Measurements from ENCODE around the gene MAST2.

Gene MAST2

DNA sequence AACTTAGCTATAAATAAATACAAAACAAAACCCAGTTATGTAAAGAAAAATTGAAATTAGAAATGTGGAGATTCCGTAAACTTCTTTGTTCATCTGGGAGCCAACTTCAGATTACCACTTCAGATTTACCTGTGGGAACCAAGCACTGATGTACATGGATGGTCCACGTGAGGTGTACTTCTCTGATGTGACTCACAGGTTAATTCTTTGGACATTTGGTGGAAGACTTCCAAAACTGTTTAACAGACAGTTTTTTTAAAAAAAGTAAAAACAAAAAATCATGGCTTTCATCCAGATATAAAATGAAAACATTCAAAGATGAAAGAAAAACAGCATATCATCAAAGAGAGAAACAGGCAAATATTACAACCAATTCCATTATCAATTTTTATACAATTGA lies 92.0 kb downstream of the MAST2 start:
- no peak overlapping the region for H3K4me3 Mint-ChIP-seq
- no peak overlapping the region for H3K27ac Mint-ChIP-seq
- no peak for ATAC-seq (replicated peaks)
- peaks cover 3% of the 10 kb centered on the region for H3K36me3 Mint-ChIP-seq (ENCODE audit: insufficient read depth)
- no peaks in the 10 kb centered on the region for H3K9me3 Mint-ChIP-seq
- H3K27me3 Mint-ChIP-seq: no peaks in the 10 kb centered on the region
- no peaks in the 10 kb centered on the region for H3K4me1 Mint-ChIP-seq (ENCODE audit: low read depth in 2 of 2)
- DNase-seq: no peak

DNA sequence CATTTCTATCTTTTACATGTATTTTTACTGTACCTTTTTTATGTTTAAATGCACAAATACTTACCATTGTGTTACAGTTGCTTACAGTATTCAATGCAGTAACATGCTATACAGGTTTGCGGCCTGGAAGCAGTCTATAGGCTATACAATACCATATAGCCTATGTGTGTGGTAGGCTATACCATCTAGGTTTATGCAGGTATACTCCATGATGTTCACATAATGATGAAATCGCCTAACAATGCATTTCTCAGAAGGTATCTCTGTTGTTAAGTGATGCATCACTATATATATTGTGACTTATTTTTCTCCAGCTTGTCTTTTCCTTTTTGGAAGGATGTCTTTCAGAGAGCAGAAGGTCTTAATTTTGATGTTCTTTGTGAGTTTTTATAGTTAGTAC lies 103.5 kb downstream of the MAST2 start:
- Mint-ChIP-seq H3K4me3 (no peak overlapping the region), H3K36me3 (ENCODE audit: insufficient read depth) (no peaks in the 10 kb centered on the region), H3K9me3 (no peaks in the 10 kb centered on the region), H3K27ac (no peak overlapping the region), H3K4me1 (ENCODE audit: low read depth in 2 of 2) (no peaks in the 10 kb centered on the region), H3K27me3 (no peaks in the 10 kb centered on the region)
- ATAC-seq (replicated peaks) (no peak), DNase-seq (no peak)

DNA sequence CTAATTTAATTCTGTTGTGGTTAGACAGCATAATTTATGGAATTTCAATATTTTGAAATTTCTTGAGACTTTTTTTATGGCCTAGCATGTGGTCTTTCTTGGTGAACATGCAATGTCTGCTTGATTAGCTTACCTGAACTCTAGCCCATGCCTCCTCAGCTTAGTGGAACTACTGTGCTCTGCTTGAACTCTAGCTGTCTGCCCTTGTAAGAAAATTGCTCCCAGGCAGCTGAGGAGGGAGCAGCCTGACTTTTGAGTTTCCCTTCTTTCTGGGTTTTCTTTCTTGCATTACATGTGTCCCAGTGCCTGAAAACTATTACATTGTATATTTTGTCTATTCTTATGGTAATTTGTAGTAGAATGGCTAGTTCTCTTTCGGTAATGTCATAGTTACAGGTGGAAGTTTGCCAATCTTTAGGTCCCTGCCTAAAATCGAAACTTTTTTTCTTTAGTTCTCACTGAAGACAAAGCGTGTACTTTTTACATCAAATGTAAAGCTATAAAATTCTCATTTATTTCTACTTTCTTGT lies 105.3 kb downstream of the MAST2 start:
- Mint-ChIP-seq H3K27me3 (no peaks in the 10 kb centered on the region), H3K9me3 (no peaks in the 10 kb centered on the region), H3K36me3 (ENCODE audit: insufficient read depth) (no peaks in the 10 kb centered on the region), H3K4me3 (no peak overlapping the region), H3K27ac (no peak overlapping the region), H3K4me1 (ENCODE audit: low read depth in 2 of 2) (no peaks in the 10 kb centered on the region)
- no peak for ATAC-seq (replicated peaks)
- DNase-seq: no peak

DNA sequence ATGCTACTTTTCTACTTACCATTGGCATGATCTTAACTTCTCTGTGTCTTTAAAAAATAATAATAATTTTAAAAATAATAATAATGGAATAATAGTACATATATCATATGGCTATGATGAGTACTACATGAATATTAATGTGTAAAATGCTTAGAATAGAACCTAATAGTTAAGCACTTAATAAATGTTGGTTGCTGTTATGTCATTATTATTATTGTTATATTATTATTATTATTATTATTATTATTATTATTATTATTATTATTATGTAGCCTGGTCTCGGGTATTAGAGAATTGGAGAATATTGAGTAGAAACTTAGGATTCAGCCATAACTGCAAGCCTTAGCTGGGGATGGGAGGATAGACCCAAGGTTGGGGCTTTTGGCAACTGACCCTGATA lies 108.2 kb downstream of the MAST2 start:
- DNase-seq: no peak
- H3K27ac Mint-ChIP-seq: no peak overlapping the region
- H3K4me3 Mint-ChIP-seq: no peak overlapping the region
- ATAC-seq (replicated peaks): no peak
- no peaks in the 10 kb centered on the region for H3K9me3 Mint-ChIP-seq
- H3K4me1 Mint-ChIP-seq (ENCODE audit: low read depth in 2 of 2): no peaks in the 10 kb centered on the region
- H3K27me3 Mint-ChIP-seq: no peaks in the 10 kb centered on the region
- no peaks in the 10 kb centered on the region for H3K36me3 Mint-ChIP-seq (ENCODE audit: insufficient read depth)

DNA sequence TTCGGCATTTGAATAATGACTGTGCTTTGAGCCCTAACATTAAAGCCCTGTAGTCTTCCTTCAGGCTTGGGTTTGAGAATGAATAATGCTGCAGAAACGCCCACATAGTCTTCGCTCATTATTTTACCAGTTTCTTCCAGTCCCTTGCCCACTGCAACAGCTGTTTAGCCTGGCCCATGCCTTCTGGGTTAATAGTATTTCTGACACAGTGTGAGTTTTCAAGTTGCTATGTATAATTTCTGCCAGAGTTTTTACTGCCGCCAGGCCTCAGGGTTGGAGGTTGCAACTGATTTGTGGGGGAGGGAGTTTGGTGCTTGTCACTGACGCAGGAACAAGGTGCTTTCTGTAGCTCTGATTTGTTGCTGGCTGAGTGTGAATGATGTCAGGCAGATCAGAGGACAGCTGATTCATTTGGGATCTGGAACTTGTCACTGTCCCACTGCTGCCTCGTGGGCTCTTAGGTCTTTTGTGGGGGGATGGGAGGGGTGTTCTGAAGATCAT lies 109.8 kb downstream of the MAST2 start:
- DNase-seq (no peak), ATAC-seq (replicated peaks) (no peak)
- Mint-ChIP-seq H3K9me3 (no peaks in the 10 kb centered on the region), H3K27ac (peak overlapping the region in 1 of 2 donors; percentile 46), H3K4me1 (ENCODE audit: low read depth in 2 of 2) (no peaks in the 10 kb centered on the region), H3K36me3 (ENCODE audit: insufficient read depth) (no peaks in the 10 kb centered on the region), H3K27me3 (no peaks in the 10 kb centered on the region), H3K4me3 (no peak overlapping the region)

DNA sequence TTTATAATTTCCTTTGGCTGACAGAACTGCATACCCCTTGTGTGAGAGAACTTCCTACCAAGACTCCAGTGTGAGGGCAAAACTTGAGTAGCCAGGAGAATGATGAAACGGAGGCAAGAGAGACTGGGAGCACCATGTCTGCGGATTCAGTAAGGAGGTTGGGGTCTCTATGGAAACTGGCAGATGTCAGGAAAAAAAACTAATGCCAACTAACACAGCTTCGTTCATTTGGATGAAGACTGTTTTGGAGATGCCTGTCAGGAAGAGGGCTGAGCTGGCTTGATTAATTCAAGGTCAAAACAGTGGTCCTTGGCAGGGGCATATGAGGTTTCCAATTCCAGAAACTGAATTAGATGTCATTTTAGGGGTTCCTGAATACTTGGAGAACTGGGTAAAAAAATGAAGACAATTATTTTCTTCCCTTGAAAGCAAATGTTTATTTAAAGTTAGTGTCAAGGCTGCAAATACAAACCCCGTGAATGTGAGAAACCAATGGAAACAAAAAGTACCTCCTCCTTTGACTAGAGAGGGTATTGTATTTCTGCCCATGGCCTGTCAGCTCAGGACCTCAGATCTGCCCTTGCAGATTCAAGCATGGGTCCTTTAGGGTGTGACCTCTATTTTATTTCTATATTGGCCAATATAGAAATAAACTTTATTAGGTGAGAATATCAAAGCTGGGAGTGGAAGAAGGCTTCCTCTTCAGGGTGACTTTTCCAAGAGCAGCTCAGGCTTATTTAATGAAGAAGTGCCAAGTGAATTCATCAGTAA lies 110.5 kb downstream of the MAST2 start:
- no peak for ATAC-seq (replicated peaks)
- DNase-seq: no peak
- no peaks in the 10 kb centered on the region for H3K9me3 Mint-ChIP-seq
- no peaks in the 10 kb centered on the region for H3K36me3 Mint-ChIP-seq (ENCODE audit: insufficient read depth)
- H3K27me3 Mint-ChIP-seq: no peaks in the 10 kb centered on the region
- H3K4me3 Mint-ChIP-seq: no peak overlapping the region
- H3K4me1 Mint-ChIP-seq (ENCODE audit: low read depth in 2 of 2): no peaks in the 10 kb centered on the region
- H3K27ac Mint-ChIP-seq: peak overlapping the region in 1 of 2 donors; percentile 46

DNA sequence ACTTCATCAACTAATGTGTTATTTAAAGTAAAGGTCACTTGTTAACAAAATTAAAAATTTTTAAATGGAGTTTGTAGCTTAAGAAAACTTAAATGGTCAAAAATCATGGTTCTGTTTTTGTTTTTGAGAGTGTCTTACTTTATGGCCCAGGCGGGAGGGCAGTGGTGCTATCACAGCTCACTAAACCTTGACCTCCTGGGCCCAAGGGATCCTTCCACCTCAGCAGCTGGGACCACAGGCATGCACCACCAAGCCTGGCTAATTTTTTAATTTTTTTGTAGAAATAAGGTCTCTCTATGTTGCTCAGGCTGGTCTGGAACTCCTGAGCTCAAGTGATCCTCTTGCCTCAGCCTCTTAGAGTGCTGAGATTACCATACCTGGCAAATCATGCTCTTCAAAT lies 111.4 kb downstream of the MAST2 start:
- Mint-ChIP-seq H3K27ac (no peak overlapping the region), H3K27me3 (no peaks in the 10 kb centered on the region), H3K9me3 (no peaks in the 10 kb centered on the region), H3K4me3 (no peak overlapping the region), H3K36me3 (ENCODE audit: insufficient read depth) (no peaks in the 10 kb centered on the region), H3K4me1 (ENCODE audit: low read depth in 2 of 2) (no peaks in the 10 kb centered on the region)
- ATAC-seq (replicated peaks) (no peak), DNase-seq (no peak)

DNA sequence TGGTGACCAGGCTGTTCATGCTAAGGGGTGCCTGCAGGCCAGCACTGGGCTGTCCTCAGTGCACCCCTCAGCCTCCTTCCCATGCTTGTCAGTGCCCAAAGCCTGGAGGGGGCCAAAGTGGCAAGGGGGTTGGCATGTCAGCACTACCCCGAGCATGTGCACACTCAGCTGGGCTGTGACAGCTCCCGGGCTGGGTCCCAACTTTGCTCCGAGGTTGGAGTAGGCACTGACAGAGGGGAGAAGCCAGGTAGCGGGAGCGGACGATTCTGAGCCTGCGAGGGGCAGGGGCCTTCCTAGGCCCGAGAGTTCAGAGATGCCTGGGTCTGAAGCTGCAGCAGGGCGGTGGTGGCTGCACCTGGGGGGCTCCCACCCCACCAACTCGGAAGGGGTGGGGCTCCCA lies 119.0 kb downstream of the MAST2 start:
- DNase-seq: no peak
- Mint-ChIP-seq H3K27me3 (no peaks in the 10 kb centered on the region), H3K4me1 (ENCODE audit: low read depth in 2 of 2) (peaks cover 0 to 6% of the 10 kb centered on the region in 2 donors), H3K36me3 (ENCODE audit: insufficient read depth) (peaks cover 3% of the 10 kb centered on the region), H3K27ac (no peak overlapping the region), H3K4me3 (no peak overlapping the region), H3K9me3 (no peaks in the 10 kb centered on the region)
- no peak for ATAC-seq (replicated peaks)

DNA sequence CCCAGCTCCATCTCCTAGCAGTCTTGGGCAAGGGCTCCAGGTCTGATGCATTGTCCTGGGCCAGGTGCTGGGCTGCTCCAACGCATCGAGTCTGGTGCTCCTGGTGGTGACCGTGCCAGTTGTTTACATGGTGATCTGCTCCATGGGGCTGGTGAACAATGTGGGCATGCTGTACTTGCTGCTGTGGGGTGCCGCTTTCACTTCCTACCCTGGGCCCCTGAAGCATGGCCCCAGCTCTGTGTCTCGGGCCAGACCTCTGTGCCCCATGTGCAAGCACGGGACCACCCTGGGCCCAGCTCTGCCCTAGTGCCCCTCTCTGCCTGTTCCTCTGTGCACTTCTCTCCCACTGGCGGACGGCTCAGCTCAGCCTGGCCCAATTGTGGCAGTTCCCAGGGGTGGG lies 119.4 kb downstream of the MAST2 start:
- Mint-ChIP-seq H3K4me3 (no peak overlapping the region), H3K27me3 (no peaks in the 10 kb centered on the region), H3K9me3 (no peaks in the 10 kb centered on the region), H3K36me3 (ENCODE audit: insufficient read depth) (peaks cover 3% of the 10 kb centered on the region), H3K4me1 (ENCODE audit: low read depth in 2 of 2) (peaks cover 0 to 6% of the 10 kb centered on the region in 2 donors), H3K27ac (no peak overlapping the region)
- DNase-seq (no peak), ATAC-seq (replicated peaks) (no peak)

DNA sequence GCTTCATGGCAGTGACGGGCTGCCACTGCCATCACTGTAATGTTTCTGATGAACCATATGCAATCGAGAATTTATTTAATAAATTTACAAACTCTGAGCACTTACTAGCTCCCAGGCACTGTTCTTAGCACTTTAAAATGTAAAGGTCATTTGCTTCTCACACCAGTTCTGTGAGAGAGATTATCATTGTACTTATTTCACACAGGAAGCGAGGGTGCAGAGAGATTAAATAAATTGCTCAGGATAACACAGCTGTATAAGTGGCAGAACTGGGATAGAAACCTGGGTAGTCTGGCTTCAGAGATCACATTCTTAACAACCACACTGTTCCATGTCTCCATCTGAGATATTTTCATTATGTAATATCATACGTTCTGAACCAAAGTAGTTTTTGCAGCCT lies 119.9 kb downstream of the MAST2 start:
- DNase-seq: no peak
- no peak for ATAC-seq (replicated peaks)
- Mint-ChIP-seq H3K9me3 (no peaks in the 10 kb centered on the region), H3K27me3 (no peaks in the 10 kb centered on the region), H3K4me1 (ENCODE audit: low read depth in 2 of 2) (peaks cover 3 to 9% of the 10 kb centered on the region in 2 donors), H3K27ac (no peak overlapping the region), H3K4me3 (no peak overlapping the region), H3K36me3 (ENCODE audit: insufficient read depth) (peaks cover 3% of the 10 kb centered on the region)

DNA sequence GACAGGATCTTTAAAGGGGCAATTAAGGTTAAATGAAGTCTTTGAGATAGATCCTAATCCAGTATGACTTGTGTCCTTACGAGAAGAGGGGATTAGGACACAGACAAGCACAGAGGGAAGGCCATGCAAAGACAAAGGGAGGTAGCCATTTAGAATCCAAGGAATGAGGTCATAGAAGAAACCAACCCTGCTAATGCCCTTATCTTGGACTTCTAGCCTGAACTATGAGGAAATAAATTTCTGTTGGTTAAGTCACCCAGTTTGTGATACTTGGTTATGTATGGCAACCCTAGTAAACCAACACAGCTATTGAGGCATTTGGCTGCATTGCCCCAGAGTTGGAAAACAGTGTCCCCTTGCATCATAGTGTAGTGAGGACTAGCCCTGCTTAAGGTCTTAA lies 121.3 kb downstream of the MAST2 start:
- H3K27me3 Mint-ChIP-seq: no peaks in the 10 kb centered on the region
- no peak for DNase-seq
- ATAC-seq (replicated peaks): no peak

DNA sequence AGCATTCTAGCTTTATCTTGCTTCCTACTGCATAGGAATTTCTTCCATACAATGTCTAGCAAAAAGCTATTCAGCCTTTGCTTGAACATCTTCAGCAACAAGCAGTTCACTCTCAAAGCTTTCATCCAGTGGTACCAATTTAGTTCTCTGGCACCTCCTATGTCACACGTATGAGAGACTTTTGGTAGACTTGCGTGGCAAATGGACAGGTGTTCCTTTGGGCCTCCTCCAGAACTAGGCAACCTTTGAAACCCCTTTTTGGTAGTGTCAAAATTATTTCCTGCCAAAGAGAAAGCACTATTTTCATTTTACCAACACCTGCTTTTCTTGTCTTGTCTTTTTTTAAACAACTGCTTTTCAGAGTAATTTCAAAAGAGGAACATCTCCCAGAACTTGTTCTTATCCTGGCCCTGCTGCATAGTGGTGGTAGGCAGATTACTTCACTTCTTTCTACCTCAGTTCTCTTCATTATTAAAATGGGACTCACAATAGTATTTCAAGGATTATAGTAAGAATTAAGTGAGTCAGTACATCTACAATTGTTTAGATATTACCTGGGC lies 122.4 kb downstream of the MAST2 start:
- Mint-ChIP-seq H3K9me3 (no peaks in the 10 kb centered on the region), H3K36me3 (ENCODE audit: insufficient read depth) (peaks cover 3% of the 10 kb centered on the region), H3K27ac (no peak overlapping the region), H3K4me1 (ENCODE audit: low read depth in 2 of 2) (peaks cover 14 to 21% of the 10 kb centered on the region in 2 donors), H3K27me3 (no peaks in the 10 kb centered on the region), H3K4me3 (no peak overlapping the region)
- DNase-seq: no peak
- no peak for ATAC-seq (replicated peaks)

More for the DNA sequence above, 121.3 kb downstream of the MAST2 start:
- Mint-ChIP-seq H3K36me3 (ENCODE audit: insufficient read depth) (peaks cover 3% of the 10 kb centered on the region), H3K4me3 (no peak overlapping the region), H3K27ac (no peak overlapping the region), H3K9me3 (no peaks in the 10 kb centered on the region), H3K4me1 (ENCODE audit: low read depth in 2 of 2) (peaks cover 14 to 21% of the 10 kb centered on the region in 2 donors)

DNA sequence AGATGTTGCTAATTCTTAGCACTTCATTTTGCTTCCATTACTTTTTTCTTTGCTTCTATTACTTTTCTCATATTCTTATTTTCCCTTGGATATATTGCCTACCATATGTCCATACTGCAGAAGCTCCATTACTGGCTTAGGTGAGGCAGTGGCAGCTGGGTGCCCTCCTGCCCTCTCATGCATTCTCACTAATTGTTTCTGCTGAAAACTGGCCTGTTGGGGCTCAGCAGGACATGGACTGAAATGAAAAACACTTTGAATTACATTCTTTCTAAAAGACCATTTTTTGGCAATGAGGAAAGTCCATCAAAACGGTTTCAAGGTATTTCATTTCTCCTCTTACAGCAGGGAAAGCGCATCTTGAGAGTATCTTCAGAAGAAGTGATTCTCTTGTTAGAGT lies 122.9 kb downstream of the MAST2 start:
- ATAC-seq (replicated peaks): no peak
- Mint-ChIP-seq H3K4me1 (ENCODE audit: low read depth in 2 of 2) (peaks cover 14 to 21% of the 10 kb centered on the region in 2 donors), H3K9me3 (no peaks in the 10 kb centered on the region), H3K27me3 (no peaks in the 10 kb centered on the region), H3K36me3 (ENCODE audit: insufficient read depth) (peaks cover 3% of the 10 kb centered on the region), H3K27ac (no peak overlapping the region), H3K4me3 (no peak overlapping the region)
- DNase-seq: no peak

Measured in effector memory CD8-positive, alpha-beta T cell (primary cell).